GM18861 (cell line): Measurements from ENCODE around the gene SCAF4.
"Not testable (repeated sequence)": the region's sequence is repeated elsewhere in the genome, so short reads cannot be mapped to it uniquely, and the experiment has no call there.

Experiments used
- ATAC-seq: cut with Tn5 transposase; IDR thresholded peaks from one replicate; pipeline ENCODE4 v1.9.1; 2021; ENCODE audit not compliant: unreplicated experiment

Gene SCAF4

DNA sequence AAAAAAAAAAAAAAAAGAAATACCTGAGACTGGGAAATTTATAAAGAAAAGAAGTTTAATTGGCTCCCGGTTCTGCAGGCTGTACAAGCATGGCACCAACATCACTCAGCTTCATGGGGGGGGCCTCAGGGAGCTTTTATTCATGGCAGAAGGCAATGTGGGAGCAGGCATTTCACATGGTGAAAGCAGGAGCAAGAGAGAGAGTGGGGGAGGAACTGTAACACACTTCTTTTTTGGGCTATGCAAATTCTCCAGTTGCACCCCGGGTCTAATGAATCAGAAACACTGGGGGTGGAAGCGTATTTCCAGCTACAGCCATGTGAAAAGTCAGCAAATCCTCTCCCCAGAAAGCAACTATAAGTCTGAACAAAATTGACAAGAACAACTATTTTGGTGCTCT is 84.3 kb downstream of the SCAF4 start:
- peak; percentile 48 for ATAC-seq

DNA sequence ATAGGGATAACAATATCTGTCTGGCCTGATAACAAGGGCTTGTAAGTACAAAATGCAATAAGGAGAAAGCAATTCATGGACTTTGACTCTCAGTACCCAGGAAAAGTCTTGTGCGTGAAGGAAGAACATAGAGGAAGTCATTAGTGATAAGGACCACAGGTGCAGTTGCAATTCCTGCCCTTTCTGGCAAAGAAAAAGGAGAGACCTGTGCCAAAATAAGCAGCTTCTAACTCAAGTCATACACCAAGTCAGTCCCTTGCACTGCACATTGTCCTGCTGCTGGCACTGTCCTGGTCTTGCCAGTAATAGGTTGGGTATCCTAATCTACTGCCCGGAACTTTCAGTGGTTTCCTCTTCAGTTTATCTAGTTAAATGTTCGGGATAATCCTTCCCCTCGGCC is 87.3 kb downstream of the SCAF4 start:
- no peak for ATAC-seq

DNA sequence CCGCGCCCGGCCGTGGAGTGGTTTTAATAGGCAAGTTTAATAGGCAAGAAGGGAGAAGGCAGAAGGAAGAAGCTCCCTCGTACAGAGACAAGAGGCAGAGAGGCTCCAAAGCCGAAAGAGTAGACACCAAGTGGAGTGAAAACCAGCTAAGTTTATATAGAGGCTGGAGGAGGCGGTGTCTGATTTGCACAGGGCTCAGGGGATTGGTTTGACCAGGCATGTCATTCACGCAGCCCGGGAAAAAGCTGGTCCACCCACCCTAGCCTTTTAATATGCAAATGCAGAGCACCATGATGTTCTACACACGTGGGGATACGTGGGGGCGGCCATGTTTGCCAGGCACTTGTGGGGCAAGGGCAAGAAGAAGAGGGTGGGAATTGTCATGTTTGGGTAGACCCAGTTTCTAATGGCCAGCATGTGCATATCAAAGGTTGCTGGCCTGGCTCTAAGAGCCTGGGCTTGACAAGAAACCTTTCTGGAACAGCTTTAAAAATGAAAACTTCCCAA is 90.4 kb downstream of the SCAF4 start:
- no peak for ATAC-seq

DNA sequence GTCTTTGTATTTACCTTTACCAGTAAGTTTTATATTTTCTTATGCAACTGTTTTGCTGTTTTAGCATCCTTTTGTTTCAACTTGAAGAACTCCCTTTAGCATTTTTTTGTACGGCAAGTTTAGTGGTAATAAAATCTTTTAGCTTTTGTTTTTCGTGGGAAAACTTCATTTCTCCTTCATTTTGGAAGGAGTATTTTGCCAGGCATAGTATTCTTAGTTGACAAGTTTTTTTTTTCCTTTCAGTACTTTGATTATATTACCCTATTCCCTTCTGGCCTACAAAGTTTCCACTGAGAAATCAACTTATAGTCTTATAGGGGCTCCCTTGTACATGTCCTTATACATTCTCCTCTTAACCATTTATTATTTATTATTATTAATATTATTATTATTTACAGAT is 95.0 kb downstream of the SCAF4 start:
- ATAC-seq, result no peak

DNA sequence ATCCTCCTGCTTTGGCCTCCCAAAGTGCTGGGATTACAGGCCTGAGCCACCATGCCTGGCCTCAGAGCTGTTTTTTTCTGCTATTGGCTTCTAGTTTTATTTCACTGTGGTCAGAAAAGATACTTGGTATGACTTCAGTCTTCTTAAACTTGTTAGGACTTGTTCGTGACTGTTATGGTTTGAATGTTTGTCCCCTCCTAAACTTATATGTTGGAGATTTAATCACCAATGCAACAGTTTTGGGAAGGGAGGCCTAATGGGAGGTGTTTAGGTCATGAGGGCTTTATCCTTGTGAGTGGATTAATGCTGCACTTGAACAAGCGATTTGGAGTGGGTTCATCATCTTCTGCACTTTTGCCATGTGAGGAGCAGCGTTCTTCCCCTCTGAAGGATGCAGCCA is 96.9 kb downstream of the SCAF4 start:
- no peak for ATAC-seq

DNA sequence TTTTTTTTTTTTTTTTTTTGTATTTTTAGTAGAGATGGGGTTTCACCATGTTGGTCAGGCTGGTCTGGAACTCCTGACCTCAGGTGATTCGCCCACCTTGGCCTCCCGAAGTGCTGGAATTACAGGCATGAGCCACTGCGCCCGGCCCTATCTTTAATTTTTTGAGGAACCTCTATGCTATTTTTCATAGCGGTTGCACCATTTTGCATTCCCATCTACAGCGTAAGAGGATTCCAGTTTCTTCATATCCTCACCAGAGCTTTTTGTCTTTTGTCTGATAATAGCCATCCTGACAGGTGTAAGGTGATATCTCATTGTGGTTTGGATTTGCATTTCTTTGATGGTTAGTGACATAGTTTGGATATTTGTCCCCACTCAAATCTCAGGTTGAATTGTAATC is 100.0 kb downstream of the SCAF4 start:
- ATAC-seq, result not testable (repeated sequence)

DNA sequence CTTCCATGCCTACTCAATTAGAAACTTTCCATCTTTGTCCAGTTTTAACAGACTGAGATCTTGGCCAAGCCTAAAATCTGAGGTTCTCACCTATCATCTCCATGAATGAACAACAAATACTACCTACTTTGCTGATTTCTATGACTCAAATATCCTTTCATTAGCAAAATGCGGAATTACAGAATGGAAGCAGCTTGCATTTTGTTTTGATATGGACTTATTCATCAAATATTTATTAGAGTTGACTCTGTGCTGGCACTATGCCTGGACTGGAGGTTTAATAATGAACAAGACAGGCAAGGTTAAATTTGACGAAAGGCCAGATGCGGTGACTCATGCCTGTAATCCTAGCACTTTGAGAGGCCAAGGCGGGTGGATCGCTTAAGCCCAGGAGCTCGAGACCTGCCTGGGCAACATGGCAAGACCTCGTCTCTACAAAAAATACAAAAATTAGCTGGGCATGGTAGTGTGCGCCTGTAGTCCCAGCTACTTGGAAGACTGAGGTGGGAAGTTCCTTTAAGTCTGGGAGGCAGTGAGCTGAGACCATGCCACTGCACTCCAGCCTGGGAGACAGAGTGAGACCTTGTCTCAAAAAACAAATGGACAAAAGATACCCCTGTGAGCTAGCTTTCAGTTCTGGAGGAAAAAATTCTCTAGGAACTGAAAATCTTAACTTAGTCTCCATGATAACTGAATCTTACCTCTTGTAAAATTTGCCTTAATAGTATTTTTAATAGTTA is 101.8 kb downstream of the SCAF4 start:
- no peak for ATAC-seq

DNA sequence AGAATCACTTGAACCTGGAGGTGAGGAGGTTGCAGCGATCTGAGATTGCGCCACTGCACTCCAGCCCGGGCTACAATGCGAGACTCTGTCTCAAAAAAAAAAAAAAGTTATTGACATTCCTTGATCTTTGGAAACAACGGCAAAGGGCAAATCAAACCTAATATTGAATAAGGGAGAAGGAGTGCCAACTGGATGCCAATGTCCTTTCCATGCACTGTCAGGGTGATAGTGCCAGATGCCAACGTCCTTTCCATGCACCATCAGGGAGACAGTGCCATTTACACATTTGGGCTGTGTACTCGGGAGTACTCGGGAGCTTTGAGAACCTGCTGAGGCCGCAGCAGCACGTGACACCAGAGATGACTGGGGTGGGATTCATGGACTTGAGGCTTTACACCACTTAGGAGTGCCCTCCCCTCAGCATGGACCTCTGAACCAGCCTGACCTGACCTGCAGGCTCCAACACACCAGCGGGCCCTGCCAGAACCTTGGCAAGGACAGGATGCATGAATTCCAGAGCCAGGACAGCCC is 106.9 kb downstream of the SCAF4 start:
- no peak for ATAC-seq

DNA sequence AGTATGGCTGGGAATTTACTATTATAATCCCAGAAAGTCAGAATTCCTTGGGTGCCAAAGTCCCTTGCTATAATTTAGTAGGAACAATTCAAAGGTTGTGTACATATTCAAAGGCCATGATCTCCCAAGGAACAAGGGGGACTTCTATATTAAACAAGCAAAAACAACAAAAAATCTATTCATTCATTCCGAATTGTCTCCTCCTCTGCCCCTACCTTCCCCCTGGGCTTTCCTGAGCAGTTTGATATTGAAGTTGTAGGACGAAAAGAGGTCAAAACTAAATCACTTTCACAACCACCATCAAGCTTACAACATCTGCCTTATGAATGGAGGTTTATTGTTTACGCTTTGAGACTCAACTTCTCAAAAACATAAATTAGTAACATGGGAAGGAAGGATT is 107.7 kb downstream of the SCAF4 start:
- no peak for ATAC-seq

DNA sequence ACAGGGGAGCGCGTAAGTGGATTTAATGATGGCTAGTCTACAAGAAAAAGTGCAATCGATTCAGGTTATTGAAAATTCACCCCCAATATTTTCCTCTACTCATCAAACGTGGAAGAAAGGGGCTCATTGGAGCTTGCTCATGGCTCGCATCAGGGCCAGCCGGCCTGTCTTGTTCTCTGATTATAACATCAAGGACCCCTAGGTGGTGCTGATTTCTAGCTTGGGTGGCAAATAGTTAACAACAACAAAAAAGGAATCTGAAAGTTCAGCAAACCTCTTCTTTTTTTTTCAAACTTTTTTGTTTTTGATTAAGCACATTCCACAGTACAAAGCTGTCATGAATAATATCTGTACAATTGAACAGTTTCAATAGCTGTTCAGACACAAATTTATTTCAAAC is 108.3 kb downstream of the SCAF4 start:
- no peak for ATAC-seq

DNA sequence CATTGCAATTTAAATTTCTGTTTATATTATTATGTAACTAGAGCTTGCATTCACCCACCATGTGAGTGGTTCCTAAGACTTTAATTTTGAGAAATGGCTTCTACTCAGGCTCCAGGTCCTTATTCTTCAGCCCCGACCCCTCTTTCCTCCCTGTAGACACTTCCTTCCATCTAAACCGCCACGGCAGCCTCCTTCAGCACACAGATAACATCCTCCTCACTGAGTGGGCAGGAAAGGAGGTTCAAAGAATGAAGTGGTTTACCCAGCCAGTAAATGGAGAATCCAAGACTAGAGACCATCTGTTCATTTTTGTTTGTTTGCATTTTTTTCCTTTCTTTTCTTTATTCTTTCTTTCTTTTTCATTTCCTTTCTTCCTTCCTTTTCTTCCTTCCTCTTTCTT is 109.5 kb downstream of the SCAF4 start:
- ATAC-seq, result no peak
